Stomach (tissue), 4 donors: Measurements from ENCODE around the gene MS4A18.

ENCODE experiments used
- EP300 ChIP-seq: sonication (generic); formaldehyde crosslinking; IDR thresholded peaks from one replicate; pipeline ENCODE4 v1.6.1; 2017; ENCODE audit warnings: antibody characterized with exemption
- POLR2A ChIP-seq, 4 donors: fragments of 450-650 bp; IDR thresholded peaks; one replicate each; pipeline ENCODE4 v1.6.1; 2016; ENCODE audit warnings: antibody characterized with exemption in 4 of 4, control low read depth in 2 of 4, mild to moderate bottlenecking in 1 of 4, moderate library complexity in 1 of 4
- POLR2AphosphoS5 ChIP-seq, 3 donors: sonication (generic); formaldehyde crosslinking; IDR thresholded peaks; one replicate each; pipeline ENCODE4 v1.6.1; 2016; ENCODE audit warnings: antibody characterized with exemption in 3 of 3
- TF ChIP-seq, protein P1 (sequence below), 7 experiments: fragments of 450-650 bp in 4 of 7; fragments of 200-600 bp in 3 of 7; sonication (generic) in 3 of 7; IDR thresholded peaks; one replicate each; pipeline ENCODE4 v1.5.1; 2016 to 2019; ENCODE audit warnings: antibody characterized with exemption in 7 of 7, control low read depth in 2 of 7, mild to moderate bottlenecking in 1 of 7

DNA sequence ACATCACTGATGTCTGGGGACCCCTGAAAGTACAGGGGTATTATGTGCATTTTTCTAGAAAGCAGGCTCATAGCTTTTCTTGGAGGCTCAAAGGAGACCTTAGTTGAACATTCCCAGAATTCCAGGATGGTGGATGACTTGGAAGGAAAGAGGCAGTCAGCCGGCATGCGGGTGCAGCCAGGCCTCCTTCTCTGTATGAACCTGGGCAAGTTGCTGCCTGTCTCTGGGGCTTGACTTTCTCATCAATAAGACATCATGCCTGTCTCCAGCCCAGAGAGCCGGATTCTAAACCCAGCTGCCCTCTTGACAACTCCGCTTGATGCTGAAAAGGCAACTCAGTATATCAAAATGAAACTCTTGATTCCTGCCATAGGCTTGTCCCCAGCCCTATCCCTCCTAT is 44.8 kb downstream of the MS4A18 start:
- TF ChIP-seq POLR2A (IDR thresholded peaks at IDR 0.05) (no peak), EP300 (no peak), POLR2AphosphoS5 (IDR thresholded peaks at IDR 0.05) (no peak)
- TF ChIP-seq, protein P1, sequence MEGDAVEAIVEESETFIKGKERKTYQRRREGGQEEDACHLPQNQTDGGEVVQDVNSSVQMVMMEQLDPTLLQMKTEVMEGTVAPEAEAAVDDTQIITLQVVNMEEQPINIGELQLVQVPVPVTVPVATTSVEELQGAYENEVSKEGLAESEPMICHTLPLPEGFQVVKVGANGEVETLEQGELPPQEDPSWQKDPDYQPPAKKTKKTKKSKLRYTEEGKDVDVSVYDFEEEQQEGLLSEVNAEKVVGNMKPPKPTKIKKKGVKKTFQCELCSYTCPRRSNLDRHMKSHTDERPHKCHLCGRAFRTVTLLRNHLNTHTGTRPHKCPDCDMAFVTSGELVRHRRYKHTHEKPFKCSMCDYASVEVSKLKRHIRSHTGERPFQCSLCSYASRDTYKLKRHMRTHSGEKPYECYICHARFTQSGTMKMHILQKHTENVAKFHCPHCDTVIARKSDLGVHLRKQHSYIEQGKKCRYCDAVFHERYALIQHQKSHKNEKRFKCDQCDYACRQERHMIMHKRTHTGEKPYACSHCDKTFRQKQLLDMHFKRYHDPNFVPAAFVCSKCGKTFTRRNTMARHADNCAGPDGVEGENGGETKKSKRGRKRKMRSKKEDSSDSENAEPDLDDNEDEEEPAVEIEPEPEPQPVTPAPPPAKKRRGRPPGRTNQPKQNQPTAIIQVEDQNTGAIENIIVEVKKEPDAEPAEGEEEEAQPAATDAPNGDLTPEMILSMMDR (IDR thresholded peaks at IDR 0.05), result no peak
